ENCODE data around the gene TMEM255B.

The TMEM255B gene

GRCh38 chr13:113769881-113770280 is 10.9 kb downstream of the TMEM255B start:
- no peak for TF ChIP-seq GLIS3 (CRISPR knock-in tag; IDR thresholded peaks at IDR 0.05)
- no peak for TF ChIP-seq OSR1 (CRISPR knock-in tag; IDR thresholded peaks at IDR 0.05)
- no peak for TF ChIP-seq POU6F1 (CRISPR knock-in tag; IDR thresholded peaks at IDR 0.05; ENCODE audit: borderline replicate concordance, low read depth)
- no peak for TF ChIP-seq ZNF565 (CRISPR knock-in tag; conservative IDR thresholded peaks at IDR 0.05; ENCODE audit: low read depth)
- no peak for TF ChIP-seq CSRNP3 (CRISPR knock-in tag; IDR thresholded peaks at IDR 0.05)

GRCh38 chr13:113770441-113770840 is 11.4 kb downstream of the TMEM255B start:
- TF ChIP-seq ZNF8 (CRISPR knock-in tag; IDR thresholded peaks at IDR 0.05) (no peak), GLIS3 (CRISPR knock-in tag; IDR thresholded peaks at IDR 0.05) (no peak), CSDC2 (CRISPR knock-in tag; IDR thresholded peaks at IDR 0.05) (no peak), BACH2 (CRISPR knock-in tag; IDR thresholded peaks at IDR 0.05; ENCODE audit: borderline replicate concordance) (no peak), CREB5 (CRISPR knock-in tag; IDR thresholded peaks at IDR 0.05; ENCODE audit: low read depth) (no peak), ISL1 (CRISPR knock-in tag; IDR thresholded peaks at IDR 0.05) (no peak), RARB (CRISPR knock-in tag; IDR thresholded peaks at IDR 0.05) (no peak), PATZ1 (CRISPR knock-in tag; IDR thresholded peaks at IDR 0.05; ENCODE audit: borderline replicate concordance) (no peak), CSRNP3 (CRISPR knock-in tag; IDR thresholded peaks at IDR 0.05) (no peak), ZFP30 (CRISPR knock-in tag; IDR thresholded peaks at IDR 0.05) (no peak), TCF4 (CRISPR knock-in tag; IDR thresholded peaks at IDR 0.05; ENCODE audit: borderline replicate concordance) (no peak)
- no peak for ATAC-seq

More at GRCh38 chr13:113769881-113770280, 10.9 kb downstream of the TMEM255B start:
- no peak for ATAC-seq

GRCh38 chr13:113770937-113771336 is 11.9 kb downstream of the TMEM255B start:
- no peak for ATAC-seq
- TF ChIP-seq POU6F1 (CRISPR knock-in tag; IDR thresholded peaks at IDR 0.05; ENCODE audit: borderline replicate concordance, low read depth): no peak
- TF ChIP-seq ZNF70 (CRISPR knock-in tag; IDR thresholded peaks at IDR 0.05): no peak
- TF ChIP-seq RARB (CRISPR knock-in tag; IDR thresholded peaks at IDR 0.05): no peak
- no peak for TF ChIP-seq ISL1 (CRISPR knock-in tag; IDR thresholded peaks at IDR 0.05)
- no peak for TF ChIP-seq OSR1 (CRISPR knock-in tag; IDR thresholded peaks at IDR 0.05)
- no peak for TF ChIP-seq CREB5 (CRISPR knock-in tag; IDR thresholded peaks at IDR 0.05; ENCODE audit: low read depth)
- TF ChIP-seq PATZ1 (CRISPR knock-in tag; IDR thresholded peaks at IDR 0.05; ENCODE audit: borderline replicate concordance): no peak
- no peak for TF ChIP-seq CSRNP3 (CRISPR knock-in tag; IDR thresholded peaks at IDR 0.05)
- TF ChIP-seq GLIS3 (CRISPR knock-in tag; IDR thresholded peaks at IDR 0.05): no peak
- TF ChIP-seq ZFP3 (CRISPR knock-in tag; IDR thresholded peaks at IDR 0.05): no peak
- no peak for TF ChIP-seq TSHZ2 (CRISPR knock-in tag; IDR thresholded peaks at IDR 0.05)
- TF ChIP-seq ARNTL (CRISPR knock-in tag; IDR thresholded peaks at IDR 0.05; ENCODE audit: borderline replicate concordance, low read depth): no peak
- TF ChIP-seq ESRRG (CRISPR knock-in tag; IDR thresholded peaks at IDR 0.05): no peak
